ENCODE data around the gene WIPI1.
"Not testable (repeated sequence)": the region's sequence is repeated elsewhere in the genome, so short reads cannot be mapped to it uniquely, and the experiment has no call there.

The WIPI1 gene

GRCh38 chr17:68457168-68457538, at the start of gene WIPI1:
Gene WIPI1 (minus strand): TSS chr17:68457496. CDS start chr17:68457421, 75 bp downstream.
- DNase-seq: no peak

GRCh38 chr17:68505951-68506350, 48.7 kb upstream of the WIPI1 start:
- DNase-seq: no peak

- no peak for DNase-seq
Observed at GRCh38 chr17:68501074-68501473, 43.8 kb upstream of the WIPI1 start.

- DNase-seq: no peak
Observed at GRCh38 chr17:68499587-68499986, 42.3 kb upstream of the WIPI1 start.

- no peak for DNase-seq
Observed at GRCh38 chr17:68498479-68499326, 41.4 kb upstream of the WIPI1 start.

- no peak for DNase-seq
Observed at GRCh38 chr17:68497885-68498319, 40.6 kb upstream of the WIPI1 start.

GRCh38 chr17:68495081-68495480, 37.8 kb upstream of the WIPI1 start:
- no peak for DNase-seq

GRCh38 chr17:68492394-68493054, 35.2 kb upstream of the WIPI1 start:
- DNase-seq: not testable (repeated sequence)

GRCh38 chr17:68491381-68492231, 34.3 kb upstream of the WIPI1 start:
- no peak for DNase-seq

GRCh38 chr17:68489919-68490318, 32.6 kb upstream of the WIPI1 start:
- no peak for DNase-seq

- no peak for DNase-seq
Observed at GRCh38 chr17:68484458-68484857, 27.2 kb upstream of the WIPI1 start.

- no peak for DNase-seq
Observed at GRCh38 chr17:68482576-68483041, 25.3 kb upstream of the WIPI1 start.

GRCh38 chr17:68480885-68481284, 23.6 kb upstream of the WIPI1 start:
- no peak for DNase-seq

- no peak for DNase-seq
Observed at GRCh38 chr17:68470961-68471360, 13.7 kb upstream of the WIPI1 start.

- no peak for DNase-seq
Observed at GRCh38 chr17:68468788-68469187, 11.5 kb upstream of the WIPI1 start.

GRCh38 chr17:68468334-68468733, 11.0 kb upstream of the WIPI1 start:
- DNase-seq: no peak

GRCh38 chr17:68463211-68464019, 6.1 kb upstream of the WIPI1 start:
- no peak for DNase-seq

- peak; percentile 69 for DNase-seq
Observed at GRCh38 chr17:68462381-68463210, 5.3 kb upstream of the WIPI1 start.

- no peak for DNase-seq
Observed at GRCh38 chr17:68461589-68461988, 4.3 kb upstream of the WIPI1 start.

- DNase-seq: no peak
Observed at GRCh38 chr17:68461122-68461539, 3.8 kb upstream of the WIPI1 start.

- DNase-seq: no peak
Observed at GRCh38 chr17:68460715-68461114, 3.4 kb upstream of the WIPI1 start.

All from NCI-H187 treated with DMSO at 0.1 percent for 48 hours (cell line).